Measurements from ENCODE around the gene DPP9. TPM values are rescaled to one million over a fixed set of nuclear protein-coding genes. Genes with fewer than 3 reads are reported as not detected.
"Not testable (repeated sequence)": the region's sequence is repeated elsewhere in the genome, so short reads cannot be mapped to it uniquely, and the experiment has no call there.

The DPP9 gene
- total RNA-seq, 1 donor from 2014 or later, result 16.2 TPM

DNA sequence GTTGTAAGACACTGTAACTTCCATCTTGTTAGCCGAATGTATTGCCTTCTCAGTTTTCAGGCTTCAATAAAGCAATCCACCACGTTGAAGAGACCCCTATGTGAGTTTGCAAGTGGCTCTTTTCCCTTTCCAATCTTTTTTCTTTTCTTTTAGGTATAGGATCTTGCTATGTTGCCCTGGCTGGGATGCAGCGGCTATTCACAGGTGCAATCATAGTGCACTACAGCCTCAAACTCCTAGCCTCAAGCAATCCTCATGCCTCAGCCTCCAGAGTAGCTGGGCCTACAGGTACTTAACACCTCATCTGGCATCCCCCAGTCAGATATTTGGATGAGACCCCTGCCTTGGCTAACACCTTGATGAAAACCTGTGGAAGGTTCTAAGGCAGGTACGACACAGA, 34.4 kb upstream of the DPP9 start:
- Histone ChIP-seq H3K9ac (ENCODE audit: low read depth in 1 of 3, low read length in 3 of 3) (no peak overlapping the region), H3K27ac (ENCODE audit: low read depth, low read length) (no peak overlapping the region), H3K36me3 (ENCODE audit: control insufficient read depth in 3 of 3, insufficient read depth in 3 of 3, low read length in 3 of 3) (no peaks in the 10 kb centered on the region), H3K27me3 (ENCODE audit: control insufficient read depth in 3 of 3, insufficient read depth in 3 of 3, low read length in 3 of 3) (peaks cover 5 to 29% (median 22%) of the 10 kb centered on the region in 3 donors), H3K4me3 (ENCODE audit: low read length in 3 of 3) (no peak overlapping the region), H3K9me3 (ENCODE audit: control insufficient read depth in 3 of 3, low read length in 3 of 3) (no peaks in the 10 kb centered on the region), H3K4me1 (ENCODE audit: control insufficient read depth in 3 of 3, insufficient read depth in 3 of 3, low read length in 3 of 3) (peaks cover 0 to 6% (median 6%) of the 10 kb centered on the region in 3 donors)

DNA sequence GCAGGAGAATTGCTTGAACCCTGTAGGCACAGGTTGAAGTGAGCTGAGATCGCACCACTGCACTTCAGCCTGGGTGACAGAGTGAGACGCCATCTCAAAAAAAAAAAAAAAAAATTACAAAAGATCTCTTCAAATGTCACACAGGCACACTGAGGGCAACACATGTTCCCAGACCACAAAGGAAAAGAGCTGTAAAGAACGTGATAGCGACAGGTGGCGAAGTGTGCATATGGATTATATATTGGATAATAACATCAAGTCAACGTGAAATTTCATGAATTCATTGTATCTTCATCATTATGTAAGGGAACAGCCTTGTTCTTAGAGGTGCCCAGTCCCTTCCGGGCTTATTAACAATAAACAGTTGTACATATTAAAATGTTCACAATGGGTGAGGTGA, 31.8 kb upstream of the DPP9 start:
- no peak overlapping the region for H3K27ac ChIP-seq (ENCODE audit: low read depth, low read length)
- peaks cover 0 to 6% (median 6%) of the 10 kb centered on the region in 3 donors for H3K4me1 ChIP-seq (ENCODE audit: control insufficient read depth in 3 of 3, insufficient read depth in 3 of 3, low read length in 3 of 3)
- no peaks in the 10 kb centered on the region for H3K36me3 ChIP-seq (ENCODE audit: control insufficient read depth in 3 of 3, insufficient read depth in 3 of 3, low read length in 3 of 3)
- peaks cover 0 to 12% (median 7%) of the 10 kb centered on the region in 3 donors for H3K27me3 ChIP-seq (ENCODE audit: control insufficient read depth in 3 of 3, insufficient read depth in 3 of 3, low read length in 3 of 3)
- H3K4me3 ChIP-seq (ENCODE audit: low read length in 3 of 3), result no peak overlapping the region
- no peak overlapping the region for H3K9ac ChIP-seq (ENCODE audit: low read depth in 1 of 3, low read length in 3 of 3)
- no peaks in the 10 kb centered on the region for H3K9me3 ChIP-seq (ENCODE audit: control insufficient read depth in 3 of 3, low read length in 3 of 3)

DNA sequence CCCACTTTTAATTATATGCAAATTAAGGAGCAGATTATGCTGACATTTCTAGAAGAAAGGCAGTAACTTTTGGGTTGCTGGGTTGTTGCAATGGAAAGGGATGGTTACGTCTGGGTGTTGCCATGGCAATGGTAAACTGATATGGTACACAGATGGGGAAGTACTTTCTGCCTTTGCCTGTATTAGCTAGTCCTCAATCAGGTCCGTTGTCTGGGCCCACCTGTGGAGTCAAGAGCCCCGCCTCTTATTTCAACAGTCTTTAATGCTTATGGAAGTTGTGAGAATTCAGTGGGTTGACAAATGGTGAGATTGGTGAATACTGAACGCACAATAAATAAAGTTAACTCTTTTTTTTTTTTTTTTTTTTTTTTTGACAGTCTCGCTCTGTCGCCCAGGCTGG, 30.6 kb upstream of the DPP9 start:
- Histone ChIP-seq H3K27me3 (ENCODE audit: control insufficient read depth in 3 of 3, insufficient read depth in 3 of 3, low read length in 3 of 3) (peaks cover 0 to 5% (median 3%) of the 10 kb centered on the region in 3 donors), H3K9me3 (ENCODE audit: control insufficient read depth in 3 of 3, low read length in 3 of 3) (no peaks in the 10 kb centered on the region), H3K27ac (ENCODE audit: low read depth, low read length) (no peak overlapping the region), H3K36me3 (ENCODE audit: control insufficient read depth in 3 of 3, insufficient read depth in 3 of 3, low read length in 3 of 3) (no peaks in the 10 kb centered on the region), H3K9ac (ENCODE audit: low read depth in 1 of 3, low read length in 3 of 3) (no peak overlapping the region), H3K4me1 (ENCODE audit: control insufficient read depth in 3 of 3, insufficient read depth in 3 of 3, low read length in 3 of 3) (no peaks in the 10 kb centered on the region), H3K4me3 (ENCODE audit: low read length in 3 of 3) (no peak overlapping the region)

DNA sequence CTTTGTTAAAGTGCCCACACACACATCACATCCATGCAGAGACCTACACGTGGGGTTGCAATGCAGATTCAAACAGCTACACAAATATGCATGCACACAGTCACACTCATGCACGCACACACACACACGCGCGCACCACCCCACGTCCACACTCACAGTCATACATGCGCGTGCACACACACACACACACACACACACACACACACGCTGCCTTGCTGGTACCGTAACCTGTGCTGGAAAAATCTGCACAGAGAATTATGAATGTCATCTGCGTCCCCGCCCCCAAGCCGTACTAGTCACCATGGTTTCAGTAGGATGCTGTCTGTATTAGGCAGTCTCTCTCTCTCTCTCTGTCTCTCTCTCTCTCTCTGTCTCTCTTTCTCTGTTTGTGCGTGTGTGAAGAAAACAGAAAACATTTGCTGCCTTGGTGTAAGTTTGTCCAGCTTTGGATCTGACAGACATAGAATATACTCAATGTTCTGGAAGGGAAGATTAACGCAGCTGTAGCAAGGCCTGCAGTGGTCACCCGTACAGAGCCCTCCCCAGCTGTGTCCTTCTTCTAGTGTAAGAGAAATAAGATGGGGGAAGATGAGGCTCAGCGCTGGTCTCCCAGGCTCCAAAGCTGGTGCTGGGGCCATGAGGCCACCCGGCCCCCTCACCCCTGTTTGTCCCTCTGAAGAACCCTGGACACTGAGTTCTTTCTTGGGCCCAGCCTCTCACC, 26.4 kb upstream of the DPP9 start:
- peaks cover 5 to 9% (median 7%) of the 10 kb centered on the region in 3 donors for H3K27me3 ChIP-seq (ENCODE audit: control insufficient read depth in 3 of 3, insufficient read depth in 3 of 3, low read length in 3 of 3)
- H3K9me3 ChIP-seq (ENCODE audit: control insufficient read depth in 3 of 3, low read length in 3 of 3), result no peaks in the 10 kb centered on the region
- no peak overlapping the region for H3K9ac ChIP-seq (ENCODE audit: low read depth in 1 of 3, low read length in 3 of 3)
- H3K4me3 ChIP-seq (ENCODE audit: low read length in 3 of 3), result no peak overlapping the region
- no peak overlapping the region for H3K27ac ChIP-seq (ENCODE audit: low read depth, low read length)
- no peaks in the 10 kb centered on the region for H3K36me3 ChIP-seq (ENCODE audit: control insufficient read depth in 3 of 3, insufficient read depth in 3 of 3, low read length in 3 of 3)
- peaks cover 0 to 6% (median 2%) of the 10 kb centered on the region in 3 donors for H3K4me1 ChIP-seq (ENCODE audit: control insufficient read depth in 3 of 3, insufficient read depth in 3 of 3, low read length in 3 of 3)

DNA sequence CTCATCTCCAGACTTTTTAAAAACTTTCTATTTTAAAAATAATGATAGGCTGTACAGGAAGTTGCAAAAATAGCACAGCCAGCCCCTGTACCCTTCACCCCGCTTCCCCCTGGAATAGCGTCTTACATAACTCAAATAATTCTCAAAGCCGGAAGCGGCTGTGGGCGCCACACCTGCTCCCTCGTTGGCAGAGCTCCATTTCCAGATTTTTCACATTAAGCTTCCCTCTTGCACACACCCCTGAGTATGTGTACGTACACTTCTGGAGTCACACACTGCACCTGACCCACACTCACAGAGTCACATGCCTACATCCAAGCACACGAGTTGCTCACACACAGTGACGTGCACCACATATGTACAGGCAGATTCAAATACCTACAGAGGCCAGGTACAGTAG, 24.9 kb upstream of the DPP9 start:
- no peaks in the 10 kb centered on the region for H3K9me3 ChIP-seq (ENCODE audit: control insufficient read depth in 3 of 3, low read length in 3 of 3)
- no peak overlapping the region for H3K27ac ChIP-seq (ENCODE audit: low read depth, low read length)
- no peak overlapping the region for H3K9ac ChIP-seq (ENCODE audit: low read depth in 1 of 3, low read length in 3 of 3)
- peaks cover 5 to 9% (median 7%) of the 10 kb centered on the region in 3 donors for H3K27me3 ChIP-seq (ENCODE audit: control insufficient read depth in 3 of 3, insufficient read depth in 3 of 3, low read length in 3 of 3)
- H3K4me1 ChIP-seq (ENCODE audit: control insufficient read depth in 3 of 3, insufficient read depth in 3 of 3, low read length in 3 of 3), result peaks cover 6 to 13% (median 8%) of the 10 kb centered on the region in 3 donors
- H3K4me3 ChIP-seq (ENCODE audit: low read length in 3 of 3), result no peak overlapping the region
- H3K36me3 ChIP-seq (ENCODE audit: control insufficient read depth in 3 of 3, insufficient read depth in 3 of 3, low read length in 3 of 3), result no peaks in the 10 kb centered on the region

DNA sequence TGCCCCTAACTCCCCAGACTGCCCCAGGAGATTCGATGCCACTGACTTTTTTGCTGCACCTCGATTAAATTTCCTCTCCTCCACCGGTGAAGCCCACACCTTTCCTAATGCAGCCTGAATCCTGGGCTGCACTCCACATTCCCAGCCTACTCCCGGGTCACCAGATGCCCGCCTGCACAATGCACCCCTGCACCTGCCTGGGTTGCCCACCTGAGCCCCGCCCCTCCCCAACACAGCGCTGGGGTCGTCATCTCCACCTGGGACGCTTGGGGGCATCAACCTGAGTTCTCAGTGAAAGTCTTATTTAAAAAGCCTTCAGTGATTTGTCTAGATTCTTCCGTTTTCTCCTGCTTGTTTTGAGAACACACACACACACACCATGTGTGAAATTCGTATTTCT, 24.5 kb upstream of the DPP9 start:
- Histone ChIP-seq H3K4me3 (ENCODE audit: low read length in 3 of 3) (no peak overlapping the region), H3K27ac (ENCODE audit: low read depth, low read length) (no peak overlapping the region), H3K9ac (ENCODE audit: low read depth in 1 of 3, low read length in 3 of 3) (no peak overlapping the region), H3K9me3 (ENCODE audit: control insufficient read depth in 3 of 3, low read length in 3 of 3) (no peaks in the 10 kb centered on the region), H3K27me3 (ENCODE audit: control insufficient read depth in 3 of 3, insufficient read depth in 3 of 3, low read length in 3 of 3) (peaks cover 5 to 9% (median 7%) of the 10 kb centered on the region in 3 donors), H3K36me3 (ENCODE audit: control insufficient read depth in 3 of 3, insufficient read depth in 3 of 3, low read length in 3 of 3) (no peaks in the 10 kb centered on the region), H3K4me1 (ENCODE audit: control insufficient read depth in 3 of 3, insufficient read depth in 3 of 3, low read length in 3 of 3) (peaks cover 6 to 14% (median 11%) of the 10 kb centered on the region in 3 donors)

DNA sequence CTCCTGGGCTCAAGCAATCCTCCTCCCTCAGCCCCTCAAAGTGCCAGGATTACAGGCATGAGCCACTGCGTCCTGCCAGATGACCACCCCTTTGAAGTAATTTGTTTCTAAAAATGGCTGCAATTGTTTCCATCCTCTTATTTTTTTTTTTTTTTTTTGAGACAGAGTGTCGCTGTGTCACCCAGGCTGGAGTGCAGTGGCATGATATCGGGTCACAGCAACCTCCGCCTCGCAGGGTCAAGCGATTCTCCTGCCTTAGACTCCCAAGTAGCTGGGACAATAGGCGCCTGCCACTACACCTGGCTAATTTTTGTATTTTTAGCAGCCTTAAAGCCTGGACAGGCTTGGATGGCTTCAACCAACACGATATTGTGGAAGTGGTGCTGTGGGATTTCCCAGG, 22.3 kb upstream of the DPP9 start:
- no peak overlapping the region for H3K27ac ChIP-seq (ENCODE audit: low read depth, low read length)
- peaks cover 7 to 12% (median 9%) of the 10 kb centered on the region in 3 donors for H3K27me3 ChIP-seq (ENCODE audit: control insufficient read depth in 3 of 3, insufficient read depth in 3 of 3, low read length in 3 of 3)
- H3K4me1 ChIP-seq (ENCODE audit: control insufficient read depth in 3 of 3, insufficient read depth in 3 of 3, low read length in 3 of 3), result peaks cover 12 to 26% (median 24%) of the 10 kb centered on the region in 3 donors
- no peak overlapping the region for H3K9ac ChIP-seq (ENCODE audit: low read depth in 1 of 3, low read length in 3 of 3)
- H3K4me3 ChIP-seq (ENCODE audit: low read length in 3 of 3), result no peak overlapping the region
- no peaks in the 10 kb centered on the region for H3K36me3 ChIP-seq (ENCODE audit: control insufficient read depth in 3 of 3, insufficient read depth in 3 of 3, low read length in 3 of 3)
- no peaks in the 10 kb centered on the region for H3K9me3 ChIP-seq (ENCODE audit: control insufficient read depth in 3 of 3, low read length in 3 of 3)

DNA sequence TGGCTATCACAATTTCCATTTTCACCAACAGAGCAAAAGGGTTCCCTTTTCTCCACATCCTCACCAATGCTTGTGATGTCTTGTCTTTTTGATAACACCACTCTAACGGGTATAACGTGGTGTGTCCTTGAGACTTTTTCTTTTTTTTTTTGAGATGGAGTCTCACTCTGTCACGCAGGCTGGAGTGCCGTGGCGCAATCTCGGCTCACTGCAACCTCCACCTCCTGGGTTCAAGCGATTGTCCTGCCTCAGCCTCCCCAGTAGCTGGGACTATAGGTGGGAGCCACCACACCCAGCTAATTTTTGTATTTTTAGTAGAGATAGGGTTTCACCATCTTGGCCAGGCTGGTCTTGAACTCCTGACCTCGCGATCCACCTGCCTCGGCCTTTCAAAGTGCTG, 21.5 kb upstream of the DPP9 start:
- not testable (repeated sequence) for H3K4me3 ChIP-seq (ENCODE audit: low read length in 3 of 3); H3K9me3 ChIP-seq (ENCODE audit: control insufficient read depth in 3 of 3, low read length in 3 of 3); H3K9ac ChIP-seq (ENCODE audit: low read depth in 1 of 3, low read length in 3 of 3); H3K36me3 ChIP-seq (ENCODE audit: control insufficient read depth in 3 of 3, insufficient read depth in 3 of 3, low read length in 3 of 3)
- H3K27ac ChIP-seq (ENCODE audit: low read depth, low read length), result peak overlapping the region; percentile 40
- peaks cover 12 to 26% (median 24%) of the 10 kb centered on the region in 3 donors for H3K4me1 ChIP-seq (ENCODE audit: control insufficient read depth in 3 of 3, insufficient read depth in 3 of 3, low read length in 3 of 3)
- peaks cover 7 to 12% (median 9%) of the 10 kb centered on the region in 3 donors for H3K27me3 ChIP-seq (ENCODE audit: control insufficient read depth in 3 of 3, insufficient read depth in 3 of 3, low read length in 3 of 3)

DNA sequence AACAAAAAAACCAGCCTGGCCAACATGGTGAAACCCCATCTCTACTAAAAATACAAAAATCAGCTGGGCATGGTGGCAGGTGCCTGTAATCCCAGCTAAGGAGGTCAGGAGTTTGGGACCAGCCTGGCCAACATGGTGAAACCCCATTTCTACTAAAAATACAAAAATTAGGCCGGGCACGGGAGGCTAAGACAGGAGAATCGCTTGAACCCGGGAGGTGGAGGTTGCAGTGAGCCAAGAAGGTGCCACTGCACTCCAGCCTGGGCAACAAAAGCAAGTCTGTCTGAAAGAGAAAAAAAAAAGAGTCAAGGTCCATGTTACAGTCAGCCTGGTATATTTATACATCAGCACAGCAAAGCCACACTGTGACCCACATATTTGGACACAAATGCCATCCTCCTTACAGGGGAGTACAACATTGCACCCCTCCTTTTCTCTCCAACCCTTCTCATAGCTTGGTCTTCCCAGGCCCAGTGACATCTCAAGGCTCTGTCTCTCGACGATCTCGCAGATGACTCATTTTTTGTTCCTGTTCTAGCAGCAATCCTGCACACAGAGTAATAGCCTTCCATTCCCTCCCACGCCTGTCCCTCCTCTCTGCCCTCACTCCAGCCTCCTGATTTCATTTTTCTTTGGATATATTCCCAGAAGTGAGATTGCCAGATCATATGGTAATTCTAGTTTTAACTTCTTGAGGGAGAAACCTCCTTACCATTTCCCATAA, 21.0 kb upstream of the DPP9 start:
- Histone ChIP-seq H3K27me3 (ENCODE audit: control insufficient read depth in 3 of 3, insufficient read depth in 3 of 3, low read length in 3 of 3) (peaks cover 7 to 12% (median 9%) of the 10 kb centered on the region in 3 donors), H3K9ac (ENCODE audit: low read depth in 1 of 3, low read length in 3 of 3) (peak overlapping the region in 1 of 3 donors; percentile 12), H3K9me3 (ENCODE audit: control insufficient read depth in 3 of 3, low read length in 3 of 3) (no peaks in the 10 kb centered on the region), H3K4me1 (ENCODE audit: control insufficient read depth in 3 of 3, insufficient read depth in 3 of 3, low read length in 3 of 3) (peaks cover 12 to 26% (median 24%) of the 10 kb centered on the region in 3 donors), H3K36me3 (ENCODE audit: control insufficient read depth in 3 of 3, insufficient read depth in 3 of 3, low read length in 3 of 3) (no peaks in the 10 kb centered on the region), H3K27ac (ENCODE audit: low read depth, low read length) (peak overlapping the region; percentile 40), H3K4me3 (ENCODE audit: low read length in 3 of 3) (no peak overlapping the region)

Measured in skeletal muscle tissue (tissue), 4 donors.